ENCODE measurements around the gene CST8.

CST8 gene

DNA sequence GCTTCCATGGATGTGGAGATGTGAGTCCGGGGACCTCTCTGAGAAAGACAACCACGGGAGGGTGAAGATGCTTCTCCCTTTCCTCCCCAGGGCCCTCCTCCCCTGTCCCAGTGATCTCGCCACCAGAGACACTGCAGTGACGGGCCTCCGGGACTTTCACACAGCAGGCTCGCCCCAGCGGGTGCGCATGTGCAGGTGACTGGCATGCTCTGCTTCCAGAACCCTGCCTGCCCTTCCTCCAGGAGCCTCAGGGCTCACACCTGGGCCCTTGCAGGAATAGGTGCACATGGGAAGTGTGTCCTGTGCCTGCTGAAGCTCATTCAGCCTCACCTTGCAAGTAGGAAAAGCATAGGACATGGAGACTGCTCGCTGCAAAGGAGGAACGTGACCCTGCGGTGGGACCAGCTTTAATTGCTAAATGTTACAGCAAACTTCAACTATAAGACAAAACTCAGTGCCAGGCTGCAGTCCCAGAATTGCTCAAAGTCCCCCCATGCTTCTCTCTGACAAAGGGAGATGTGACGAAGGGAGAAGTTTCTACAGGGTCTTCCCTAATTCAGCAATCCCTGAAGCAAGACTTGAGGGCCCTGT is 19.2 kb downstream of the CST8 start:
- no peak overlapping the region for H3K27ac ChIP-seq
- TF ChIP-seq ZFX (IDR thresholded peaks at IDR 0.05), result no peak
- TF ChIP-seq, protein P1, sequence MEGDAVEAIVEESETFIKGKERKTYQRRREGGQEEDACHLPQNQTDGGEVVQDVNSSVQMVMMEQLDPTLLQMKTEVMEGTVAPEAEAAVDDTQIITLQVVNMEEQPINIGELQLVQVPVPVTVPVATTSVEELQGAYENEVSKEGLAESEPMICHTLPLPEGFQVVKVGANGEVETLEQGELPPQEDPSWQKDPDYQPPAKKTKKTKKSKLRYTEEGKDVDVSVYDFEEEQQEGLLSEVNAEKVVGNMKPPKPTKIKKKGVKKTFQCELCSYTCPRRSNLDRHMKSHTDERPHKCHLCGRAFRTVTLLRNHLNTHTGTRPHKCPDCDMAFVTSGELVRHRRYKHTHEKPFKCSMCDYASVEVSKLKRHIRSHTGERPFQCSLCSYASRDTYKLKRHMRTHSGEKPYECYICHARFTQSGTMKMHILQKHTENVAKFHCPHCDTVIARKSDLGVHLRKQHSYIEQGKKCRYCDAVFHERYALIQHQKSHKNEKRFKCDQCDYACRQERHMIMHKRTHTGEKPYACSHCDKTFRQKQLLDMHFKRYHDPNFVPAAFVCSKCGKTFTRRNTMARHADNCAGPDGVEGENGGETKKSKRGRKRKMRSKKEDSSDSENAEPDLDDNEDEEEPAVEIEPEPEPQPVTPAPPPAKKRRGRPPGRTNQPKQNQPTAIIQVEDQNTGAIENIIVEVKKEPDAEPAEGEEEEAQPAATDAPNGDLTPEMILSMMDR (conservative IDR thresholded peaks at IDR 0.05), result no peak

DNA sequence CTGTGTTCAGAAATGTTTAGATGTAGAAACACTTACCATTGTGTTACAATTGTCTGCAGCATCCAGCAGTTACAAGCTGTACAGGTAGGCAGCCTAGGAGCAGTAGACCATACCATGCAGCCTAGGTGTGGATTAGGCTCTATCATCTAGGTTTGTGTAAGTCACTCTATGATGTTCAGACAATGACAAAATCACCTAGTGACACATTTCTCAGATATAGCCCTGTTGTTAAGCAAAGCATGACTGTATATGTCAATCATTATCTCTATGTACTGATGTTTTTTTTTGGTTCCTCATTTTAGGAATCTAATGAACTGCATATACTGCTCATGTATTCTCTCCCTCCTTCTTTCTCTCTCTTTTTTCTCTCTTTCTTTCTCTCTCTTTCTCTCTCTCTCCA is 22.2 kb downstream of the CST8 start:
- no peak overlapping the region for H3K27ac ChIP-seq
- TF ChIP-seq, protein P1 (conservative IDR thresholded peaks at IDR 0.05), result no peak
- TF ChIP-seq ZFX (IDR thresholded peaks at IDR 0.05), result no peak

DNA sequence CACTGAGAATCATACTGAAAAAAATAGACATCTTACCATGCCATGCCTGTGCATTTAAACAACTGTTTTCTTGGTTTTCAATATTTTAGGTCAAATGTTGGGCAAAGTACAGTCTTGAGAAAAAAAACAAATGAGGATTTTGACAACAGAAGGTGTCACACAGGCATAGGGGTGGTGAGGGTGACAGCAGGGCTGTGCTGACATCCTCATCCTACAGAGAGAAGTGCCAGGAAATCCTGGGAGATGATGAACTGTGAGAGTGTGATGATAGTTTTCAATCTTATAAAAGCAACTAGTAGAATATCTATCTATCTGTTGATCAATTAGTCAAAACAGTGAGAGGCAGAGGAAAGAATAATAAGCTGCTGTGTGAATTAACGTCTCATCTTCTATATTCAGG is 23.9 kb downstream of the CST8 start:
- TF ChIP-seq ZFX (IDR thresholded peaks at IDR 0.05), result no peak
- TF ChIP-seq, protein P1 (conservative IDR thresholded peaks at IDR 0.05), result no peak
- no peak overlapping the region for H3K27ac ChIP-seq

DNA sequence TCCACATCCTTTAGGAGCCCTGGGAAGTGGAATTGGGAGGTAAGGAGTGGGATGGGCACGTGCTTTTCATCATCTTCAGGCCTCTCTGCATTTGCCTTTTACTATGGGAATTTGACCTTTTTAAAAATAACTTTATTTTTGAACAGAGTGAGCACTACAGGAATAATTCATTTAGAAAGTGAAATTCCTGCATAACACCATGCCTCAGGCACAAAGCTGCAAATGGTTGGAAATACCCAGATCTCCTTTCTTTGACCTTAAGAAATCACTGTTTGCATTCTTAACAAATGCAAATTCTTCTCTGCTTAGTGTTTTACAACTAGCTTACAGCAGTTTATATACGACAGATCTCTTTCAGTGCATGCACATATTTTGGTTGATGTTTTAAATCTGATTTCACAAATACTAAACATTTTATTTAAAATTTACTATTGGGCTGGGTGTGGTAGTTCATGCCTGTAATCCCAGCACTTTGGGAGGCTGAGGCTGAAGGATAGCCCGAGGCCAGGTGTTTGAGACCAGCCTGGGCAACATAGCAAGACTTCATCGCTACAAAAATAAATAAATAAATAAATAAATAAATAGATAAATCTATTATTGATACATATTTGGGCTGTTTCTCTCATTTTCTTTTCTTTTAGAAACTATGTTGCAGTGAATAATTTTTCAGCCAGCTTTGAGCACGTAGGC is 24.5 kb downstream of the CST8 start:
- TF ChIP-seq ZFX (IDR thresholded peaks at IDR 0.05), result no peak
- TF ChIP-seq, protein P1 (conservative IDR thresholded peaks at IDR 0.05), result no peak
- no peak overlapping the region for H3K27ac ChIP-seq

DNA sequence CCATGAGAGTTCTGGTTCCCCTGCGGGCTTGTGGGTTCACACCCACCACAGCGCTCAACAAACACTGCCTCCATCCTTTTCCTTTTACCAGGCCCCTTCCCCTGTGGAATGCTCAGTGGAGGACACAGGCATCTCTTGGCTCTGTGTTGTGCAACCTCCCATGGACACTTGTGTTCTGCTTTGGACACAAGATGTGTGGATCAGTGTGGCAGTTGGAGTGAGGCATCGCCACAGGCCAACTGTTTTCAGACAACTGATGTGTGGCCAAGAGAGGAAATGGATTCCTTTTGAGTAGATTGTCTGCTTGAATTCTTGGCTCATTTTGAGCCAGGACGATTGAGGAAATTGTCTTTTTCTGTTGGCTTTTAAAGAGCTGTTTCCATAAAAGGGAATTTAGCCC is 26.8 kb downstream of the CST8 start:
- no peak for TF ChIP-seq ZFX (IDR thresholded peaks at IDR 0.05)
- TF ChIP-seq, protein P1 (conservative IDR thresholded peaks at IDR 0.05), result no peak
- H3K27ac ChIP-seq, result no peak overlapping the region

DNA sequence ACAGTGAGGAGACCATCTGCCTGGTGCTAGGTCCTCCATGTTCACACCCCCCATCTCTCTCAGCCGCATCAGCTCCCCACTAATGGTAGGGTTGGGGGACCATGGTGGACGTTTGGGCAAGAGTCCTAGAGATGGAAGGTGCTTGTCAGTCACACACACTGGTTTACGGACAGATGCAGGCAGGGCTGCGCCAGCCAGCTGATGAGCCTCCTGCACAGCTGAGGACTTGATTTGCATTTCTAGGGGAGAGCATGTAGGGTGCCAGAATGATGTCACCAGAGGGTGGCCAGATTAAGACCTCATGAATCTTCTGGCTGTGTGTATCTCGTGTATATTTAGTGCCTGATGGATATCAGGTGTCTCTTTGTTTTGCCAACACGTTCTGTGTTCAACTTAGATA is 28.6 kb downstream of the CST8 start:
- TF ChIP-seq, protein P1 (conservative IDR thresholded peaks at IDR 0.05), result no peak
- TF ChIP-seq ZFX (IDR thresholded peaks at IDR 0.05), result no peak

DNA sequence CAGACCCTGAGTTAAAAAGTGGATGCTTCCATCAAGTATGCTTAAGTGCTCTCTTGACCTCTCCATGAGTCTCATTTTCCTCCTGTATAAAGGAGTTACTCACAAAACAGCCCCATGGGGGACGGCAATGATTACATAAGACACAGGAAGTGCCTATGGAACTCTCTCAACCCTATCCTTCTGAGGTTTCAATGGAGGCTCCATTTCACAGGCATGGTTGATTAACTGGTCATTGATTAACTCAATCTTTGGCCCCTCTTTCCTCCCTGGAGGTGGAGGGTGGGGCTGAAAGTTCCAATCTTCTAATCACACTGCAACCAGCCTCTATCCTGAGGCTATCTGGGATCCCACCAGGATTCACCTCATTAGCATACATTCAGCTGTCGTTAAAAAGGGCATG is 29.3 kb downstream of the CST8 start:
- TF ChIP-seq, protein P1 (conservative IDR thresholded peaks at IDR 0.05), result no peak
- no peak for TF ChIP-seq ZFX (IDR thresholded peaks at IDR 0.05)
- H3K27ac ChIP-seq, result no peak overlapping the region

More for the DNA sequence above, 28.6 kb downstream of the CST8 start:
- no peak overlapping the region for H3K27ac ChIP-seq

Measured in C4-2B (cell line).